ENCODE data around the gene PSMD8.
A peak's percentile ranks its signal among the peaks of the same experiment; 100 is the strongest.
"Not testable (repeated sequence)": the region's sequence is repeated elsewhere in the genome, so short reads cannot be mapped to it uniquely, and the experiment has no call there.

PSMD8 gene

DNA sequence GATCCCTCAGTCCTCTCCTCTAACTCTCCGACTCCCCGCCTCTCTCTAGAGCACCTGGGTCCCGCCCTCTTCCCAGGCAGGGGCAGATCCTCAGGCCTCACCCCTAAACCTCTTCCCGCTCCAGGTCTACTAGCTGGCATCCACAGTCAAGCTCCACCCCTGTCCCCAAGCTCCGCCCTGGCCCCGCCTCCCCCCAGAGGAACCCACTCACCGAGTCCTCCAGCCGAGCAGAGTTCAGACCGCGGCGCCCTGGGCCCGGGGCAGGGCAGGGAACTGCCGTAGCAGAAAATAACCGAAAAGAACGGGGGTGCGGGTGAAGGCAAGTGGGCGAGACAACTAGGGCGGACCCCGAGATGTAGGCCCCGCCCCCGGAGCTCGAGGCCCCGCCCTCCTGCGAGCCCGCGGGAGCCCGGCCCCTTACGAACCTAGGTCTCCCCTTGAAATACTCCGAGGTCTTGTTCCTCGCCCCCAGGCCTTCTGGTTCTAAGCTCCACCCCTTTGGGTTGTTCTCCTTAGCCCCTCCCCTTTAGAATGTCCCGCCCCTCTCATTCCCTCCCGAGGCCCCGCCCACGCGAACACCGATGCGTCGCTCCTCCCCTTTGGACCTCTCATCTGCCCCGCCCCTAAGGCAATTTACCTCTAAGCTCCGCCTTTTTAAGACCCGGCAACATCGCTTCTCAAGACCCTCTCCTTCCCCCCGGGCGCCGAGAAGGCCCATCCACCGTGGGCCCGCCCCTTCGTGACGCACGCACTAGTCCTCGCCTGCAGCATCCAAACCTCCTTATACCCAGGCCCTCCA lies 13.4 kb downstream of the PSMD8 start, which contains the start of gene GGN:
TSS of gene GGN (minus strand) at position 485 of the 799 bp plus-strand sequence. CDS start 773 bp downstream, outside the sequence.
- DNase-seq (ENCODE audit: low read depth), result peak; percentile 97

DNA sequence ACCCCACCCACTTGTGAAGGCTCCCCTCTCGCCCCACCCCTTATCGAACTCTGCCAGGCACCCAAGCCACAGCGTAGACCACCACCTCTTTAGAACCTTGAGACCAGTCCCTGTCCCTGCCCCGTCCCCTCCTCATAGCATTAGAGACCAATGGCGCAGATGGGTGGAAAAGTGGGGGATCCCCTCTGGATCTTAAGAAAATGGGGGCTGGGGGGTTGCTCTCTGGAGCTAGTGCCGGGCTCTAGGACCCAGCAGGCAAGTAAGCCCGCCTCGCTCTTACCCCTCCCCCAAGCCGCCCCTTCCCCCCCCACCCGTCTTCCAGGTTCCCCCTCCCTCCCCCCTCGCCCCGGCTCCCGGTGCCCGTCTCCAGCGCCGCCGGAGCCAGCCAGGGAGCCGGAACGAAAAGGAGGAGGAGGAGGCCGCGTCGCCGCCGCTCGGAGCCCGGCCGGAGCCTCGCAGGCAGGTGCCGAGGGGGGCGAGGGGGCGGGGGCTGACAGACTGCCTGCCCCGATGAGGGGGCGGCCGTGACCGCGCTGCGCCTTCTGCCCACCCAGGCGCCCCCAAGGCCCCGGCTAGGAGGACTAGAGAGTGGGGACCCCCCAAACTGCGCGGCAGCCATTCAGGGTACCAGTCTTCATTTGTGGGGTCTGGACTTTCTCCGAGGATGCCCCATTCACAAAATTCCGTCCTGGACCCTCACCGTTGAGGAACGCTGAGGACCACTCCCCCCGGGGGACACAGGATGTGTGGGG lies 14.2 kb downstream of the PSMD8 start, which contains the start of gene SPRED3:
TSS of gene SPRED3 (plus strand) at position 349 of the 752 bp plus-strand sequence. CDS start 1,606 bp downstream, outside the sequence.
- DNase-seq (ENCODE audit: low read depth), result no peak

DNA sequence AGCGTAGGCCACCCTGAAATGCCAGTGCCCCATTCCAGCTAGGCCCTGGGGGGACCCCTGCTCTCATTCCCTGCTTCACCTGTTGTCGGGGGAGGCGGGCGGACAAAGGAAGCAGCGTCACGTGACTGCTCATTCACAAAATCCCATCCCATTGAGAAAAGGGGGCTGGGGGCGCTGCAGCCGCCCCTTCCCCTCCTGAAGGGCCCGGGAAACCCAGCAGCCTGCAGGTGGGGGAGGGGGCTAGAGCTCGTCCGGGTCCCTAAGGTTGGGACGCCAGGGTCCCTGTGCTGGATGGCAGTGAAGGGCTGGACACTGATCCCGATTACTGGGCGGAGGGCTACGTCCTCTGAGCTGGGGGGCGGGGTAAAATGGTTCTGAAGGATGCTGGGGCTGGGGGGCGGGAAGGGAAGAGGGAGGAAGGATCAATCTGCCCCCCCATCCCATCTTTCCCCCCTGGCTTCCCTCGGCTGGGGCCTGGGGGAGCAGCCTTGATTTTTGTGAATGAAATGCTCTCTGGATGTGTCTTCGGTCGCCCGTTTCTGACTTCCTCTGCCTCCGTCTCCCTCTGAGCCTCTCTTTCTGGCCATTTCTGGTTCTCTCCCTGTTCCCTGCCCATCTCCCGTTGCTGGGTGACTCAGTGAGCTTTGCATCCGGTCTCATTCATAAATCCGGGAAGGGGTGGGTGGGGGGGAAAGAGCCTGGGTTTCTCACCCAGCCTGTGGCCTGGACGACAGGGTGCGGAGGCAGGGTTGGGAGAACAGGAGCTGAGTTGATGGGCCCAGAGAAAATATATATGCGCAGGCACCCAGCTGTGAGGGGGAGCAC lies 14.9 kb downstream of the PSMD8 start:
- peak; percentile 76 for DNase-seq (ENCODE audit: low read depth)

DNA sequence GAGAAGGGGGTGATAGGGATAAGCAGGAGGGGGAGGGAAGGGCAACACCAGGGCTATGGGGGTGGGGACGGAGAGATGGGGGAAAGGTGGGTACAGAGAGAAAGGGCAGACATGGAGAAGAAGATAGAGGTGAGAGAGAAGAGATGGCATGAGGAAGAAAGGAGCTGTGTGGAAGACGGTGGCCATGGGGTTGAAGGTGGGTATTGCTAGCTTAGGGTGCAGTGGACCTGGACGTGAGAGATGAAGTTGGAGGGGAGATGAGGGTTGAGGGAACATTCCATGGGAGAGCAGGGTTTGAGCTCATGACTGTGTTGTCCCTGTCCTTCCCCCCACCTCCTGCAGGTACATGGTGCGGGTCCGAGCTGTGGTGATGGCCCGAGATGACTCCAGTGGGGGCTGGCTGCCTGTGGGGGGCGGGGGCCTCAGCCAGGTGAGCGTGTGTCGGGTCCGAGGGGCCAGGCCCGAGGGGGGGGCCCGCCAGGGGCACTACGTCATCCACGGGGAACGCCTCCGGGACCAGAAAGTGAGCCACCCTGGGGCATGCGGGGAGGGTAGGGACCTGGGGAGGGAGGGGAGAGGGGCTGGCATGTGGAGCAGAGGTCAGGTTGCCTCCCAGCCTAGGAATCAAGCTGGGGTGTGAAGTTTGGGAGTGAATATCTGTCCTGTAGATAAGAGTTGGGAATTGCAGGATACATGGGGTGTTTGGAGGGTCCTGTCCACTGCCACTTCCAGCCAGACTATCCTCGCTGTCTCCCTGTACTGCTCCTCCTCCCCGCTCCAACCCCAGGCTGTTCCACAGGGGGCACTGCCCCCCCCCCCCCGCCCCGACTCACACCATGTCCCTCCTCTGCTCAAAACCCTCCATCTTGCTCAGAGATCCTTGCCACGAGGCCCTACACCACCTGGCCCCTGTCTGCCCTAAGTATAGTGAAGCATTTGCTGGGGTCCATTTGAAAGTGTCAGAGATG lies 15.9 kb downstream of the PSMD8 start:
- DNase-seq (ENCODE audit: low read depth), result no peak

DNA sequence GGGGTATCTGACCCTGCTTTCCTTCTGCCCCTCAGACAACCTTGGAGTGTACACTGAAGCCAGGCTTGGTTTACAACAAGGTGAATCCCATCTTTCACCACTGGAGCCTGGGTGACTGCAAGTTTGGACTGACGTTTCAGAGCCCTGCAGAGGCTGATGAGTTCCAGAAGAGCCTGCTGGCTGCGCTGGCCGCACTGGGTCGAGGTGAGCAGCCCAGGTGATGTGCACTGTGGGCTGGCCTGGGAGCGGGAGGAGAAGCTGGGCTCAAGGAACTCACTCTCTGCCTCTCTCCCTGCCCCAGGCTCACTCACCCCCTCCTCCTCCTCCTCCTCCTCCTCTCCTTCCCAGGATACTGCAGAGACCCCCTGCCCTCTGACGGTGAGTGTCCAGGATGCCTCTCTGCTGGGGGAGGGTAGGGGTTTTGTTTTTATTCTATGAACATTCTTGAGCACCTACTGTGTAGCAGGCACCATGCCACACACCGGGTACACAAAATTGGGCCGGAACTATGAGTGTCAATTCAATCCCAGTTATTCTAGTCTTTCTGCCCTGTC lies 17.6 kb downstream of the PSMD8 start:
- no peak for DNase-seq (ENCODE audit: low read depth)

DNA sequence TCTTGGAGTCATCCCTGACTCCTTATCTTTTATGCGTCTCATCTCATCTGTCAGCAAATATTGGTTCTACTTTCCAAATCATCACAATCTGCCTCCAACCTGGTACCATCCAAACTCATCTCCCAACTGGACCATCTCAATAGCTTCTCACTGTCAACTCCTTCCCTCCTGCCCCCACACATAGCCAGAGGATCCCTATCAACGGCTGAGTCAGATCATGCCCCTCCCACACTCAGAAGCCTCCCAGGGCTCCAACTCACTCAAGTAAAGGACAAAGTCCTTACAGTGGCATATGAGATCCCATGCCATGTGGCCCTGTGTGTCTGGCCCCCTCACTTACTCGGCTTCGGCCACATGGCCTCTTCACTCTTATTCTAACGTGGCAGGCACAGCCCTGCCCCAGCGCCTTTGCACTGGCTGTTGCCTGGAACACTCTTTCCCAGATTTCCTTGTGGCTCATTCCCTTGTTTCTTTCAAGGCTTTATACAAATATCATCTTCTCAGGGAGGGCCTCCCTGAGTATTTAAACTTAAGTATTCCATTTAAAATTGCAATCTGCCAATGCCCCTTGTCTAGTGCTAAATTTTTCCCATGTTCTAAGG lies 18.4 kb downstream of the PSMD8 start:
- DNase-seq (ENCODE audit: low read depth), result no peak

DNA sequence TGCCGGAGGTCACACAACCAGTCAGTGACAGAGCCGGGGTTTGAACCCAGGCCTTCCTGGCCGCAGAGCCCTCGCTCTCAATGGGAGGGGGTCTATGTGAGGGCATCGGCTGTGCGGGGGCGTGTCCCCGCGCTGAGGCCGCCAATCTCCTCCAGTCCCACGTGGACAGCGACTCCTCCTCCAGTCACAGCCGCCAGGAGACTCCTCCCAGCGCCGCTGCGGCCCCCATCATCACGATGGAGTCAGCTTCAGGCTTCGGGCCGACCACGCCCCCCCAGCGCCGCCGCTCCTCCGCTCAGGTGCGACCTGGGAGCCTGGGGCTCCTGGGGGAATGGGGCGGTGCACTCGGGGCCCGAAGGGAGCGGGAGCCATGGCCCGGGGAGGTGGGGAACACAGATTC lies 20.1 kb downstream of the PSMD8 start:
- no peak for DNase-seq (ENCODE audit: low read depth)

DNA sequence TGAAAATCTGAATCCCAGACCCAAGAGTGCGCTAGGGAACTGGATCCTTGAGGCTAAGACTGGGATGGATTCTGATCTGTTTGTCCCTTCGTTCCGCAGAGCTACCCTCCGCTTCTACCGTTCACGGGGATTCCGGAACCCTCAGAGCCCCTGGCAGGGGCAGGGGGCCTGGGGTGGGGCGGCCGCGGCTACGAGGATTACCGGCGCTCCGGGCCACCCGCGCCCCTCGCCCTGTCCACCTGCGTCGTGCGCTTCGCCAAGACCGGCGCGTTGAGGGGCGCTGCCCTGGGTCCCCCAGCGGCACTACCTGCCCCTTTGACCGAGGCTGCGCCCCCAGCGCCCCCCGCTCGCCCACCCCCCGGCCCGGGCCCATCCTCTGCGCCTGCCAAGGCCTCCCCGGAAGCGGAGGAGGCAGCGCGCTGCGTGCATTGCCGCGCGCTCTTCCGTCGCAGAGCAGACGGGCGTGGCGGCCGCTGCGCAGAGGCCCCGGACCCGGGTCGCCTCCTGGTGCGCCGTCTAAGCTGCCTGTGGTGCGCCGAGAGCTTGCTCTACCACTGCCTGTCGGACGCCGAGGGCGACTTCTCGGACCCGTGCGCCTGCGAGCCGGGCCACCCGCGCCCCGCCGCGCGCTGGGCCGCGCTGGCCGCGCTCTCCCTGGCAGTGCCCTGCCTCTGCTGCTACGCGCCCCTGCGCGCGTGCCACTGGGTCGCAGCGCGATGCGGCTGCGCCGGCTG lies 21.2 kb downstream of the PSMD8 start:
- no peak for DNase-seq (ENCODE audit: low read depth)

DNA sequence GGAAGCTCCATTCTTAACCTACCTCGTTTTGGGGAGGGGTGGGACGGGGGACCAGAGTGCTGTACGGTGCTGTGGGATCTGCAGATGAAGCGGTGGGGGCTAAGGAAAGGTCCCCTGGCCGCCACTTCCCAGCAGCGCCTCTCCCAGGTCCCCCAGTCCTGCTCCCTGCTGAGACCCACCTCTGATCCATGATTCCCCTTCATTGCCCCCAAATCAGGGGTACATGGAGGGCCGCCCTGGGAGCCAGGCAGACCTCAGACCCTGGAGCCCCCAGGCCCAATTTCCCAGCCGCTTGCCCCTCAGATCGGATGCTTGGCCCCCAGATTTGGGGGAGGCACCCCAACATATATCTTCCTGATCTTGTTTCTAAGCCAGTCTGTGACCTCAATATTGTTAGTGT lies 24.7 kb downstream of the PSMD8 start:
- DNase-seq (ENCODE audit: low read depth), result no peak

DNA sequence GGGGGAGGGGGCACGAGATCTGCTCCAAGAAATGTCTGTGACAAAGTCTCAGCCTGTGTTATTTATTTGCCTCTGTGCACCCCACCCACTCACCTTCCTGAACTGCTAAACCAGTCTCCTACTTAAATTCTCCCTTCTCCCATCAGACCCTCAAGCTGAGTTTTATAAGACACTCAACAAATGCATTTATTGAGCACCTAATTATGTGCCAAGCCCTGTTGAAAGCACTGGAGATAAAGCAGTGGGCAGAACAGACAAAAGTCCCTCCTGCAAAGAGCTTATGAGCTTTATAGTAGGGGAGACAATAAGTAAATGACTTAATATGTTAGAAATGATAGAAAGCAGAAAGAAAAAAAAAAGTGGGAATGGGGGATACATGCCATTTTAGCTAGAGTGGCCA lies 25.2 kb downstream of the PSMD8 start:
- DNase-seq (ENCODE audit: low read depth), result no peak

DNA sequence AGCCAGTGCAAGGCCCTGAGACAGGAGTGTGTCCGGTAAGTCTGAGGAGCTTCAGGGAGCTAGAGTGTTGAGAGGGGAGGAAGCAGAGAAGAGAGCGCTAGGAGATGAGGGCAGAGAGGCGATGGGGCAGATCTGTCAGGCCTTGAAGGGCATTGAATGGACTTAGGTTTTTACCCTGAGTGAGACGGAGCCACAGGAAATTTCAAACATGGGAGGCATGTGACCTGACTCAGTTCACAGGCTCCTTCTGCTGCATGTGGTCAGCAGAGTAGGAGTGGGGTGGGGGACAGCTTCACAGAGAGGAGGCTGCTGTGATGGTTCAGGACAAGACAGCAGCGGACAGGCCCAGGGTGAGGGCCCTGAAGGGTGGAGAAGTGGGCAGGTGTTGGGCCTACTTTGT lies 26.0 kb downstream of the PSMD8 start:
- DNase-seq (ENCODE audit: low read depth), result no peak

DNA sequence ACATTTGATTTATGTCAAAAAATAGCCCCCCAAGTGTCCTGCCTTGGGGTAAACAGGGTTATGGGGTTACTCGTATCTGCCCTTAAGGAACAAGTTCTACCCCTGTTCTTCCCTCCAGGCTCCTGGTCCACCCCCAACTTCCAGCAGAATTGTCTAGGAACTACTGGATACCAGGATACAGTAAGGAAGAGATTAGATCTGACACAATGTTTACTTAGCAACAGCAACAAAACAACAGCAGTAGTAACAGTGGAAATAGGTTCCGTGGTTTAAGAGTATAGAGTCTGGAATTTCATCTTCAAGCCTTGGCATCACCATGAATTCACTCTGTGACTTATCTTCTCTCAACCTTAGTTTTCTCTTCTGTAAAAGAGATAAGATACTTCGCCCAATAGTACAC lies 26.8 kb downstream of the PSMD8 start:
- no peak for DNase-seq (ENCODE audit: low read depth)

DNA sequence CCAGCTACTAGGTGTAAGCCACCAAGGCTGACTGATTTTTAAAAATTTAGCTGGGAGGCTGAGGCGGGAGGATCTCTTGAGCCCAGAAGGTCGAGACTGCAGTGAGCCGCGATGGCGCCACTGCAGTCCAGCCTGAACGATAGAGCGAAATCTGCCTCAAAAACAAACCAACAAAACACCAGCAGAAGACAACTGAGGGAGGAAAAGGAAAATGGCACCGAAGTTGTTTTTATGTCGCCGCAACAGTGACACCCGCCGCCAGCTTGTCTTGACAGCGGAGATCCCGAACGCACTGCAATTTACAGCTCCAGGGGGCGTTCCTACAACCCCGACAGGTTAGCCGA lies 28.2 kb downstream of the PSMD8 start:
- no peak for DNase-seq (ENCODE audit: low read depth)

DNA sequence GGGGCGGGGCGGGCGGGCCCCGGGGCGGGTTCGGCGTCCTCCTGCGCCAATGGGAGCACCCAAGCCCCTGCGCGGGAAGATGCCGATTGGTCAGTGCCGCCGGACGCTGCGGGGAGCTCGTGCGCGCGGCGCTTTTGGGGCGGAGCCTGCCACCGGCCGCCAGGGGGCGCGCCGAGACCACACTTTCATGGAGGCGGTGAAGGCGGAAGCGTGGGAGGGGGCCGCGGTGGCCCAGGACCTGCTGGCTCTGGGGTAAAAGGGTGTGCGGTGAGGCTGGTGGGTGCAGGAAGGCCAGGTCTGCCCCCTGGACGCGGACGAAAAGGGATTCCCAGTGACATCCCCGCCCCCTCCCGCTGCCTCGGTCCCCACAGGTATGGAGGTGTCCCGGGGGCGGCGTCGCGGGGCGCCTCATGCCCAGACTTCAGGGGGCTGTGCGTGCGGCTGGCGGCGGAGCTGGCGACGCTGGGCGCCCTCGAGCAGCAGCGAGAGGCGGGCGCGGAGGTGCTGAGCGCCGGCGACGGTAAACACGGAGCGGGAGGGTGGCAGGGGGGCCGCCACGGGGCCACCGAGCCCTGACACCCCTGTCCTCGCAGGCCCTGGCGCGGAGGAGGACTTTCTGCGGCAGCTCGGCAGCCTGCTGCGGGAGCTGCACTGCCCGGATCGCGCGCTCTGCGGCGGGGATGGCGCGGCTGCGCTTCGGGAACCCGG lies 28.8 kb downstream of the PSMD8 start, which contains the start of gene FAM98C:
TSS of gene FAM98C (plus strand) at position 127 of the 708 bp plus-strand sequence. CDS start at position 188, 61 bp downstream.
- DNase-seq (ENCODE audit: low read depth), result peak; percentile 93

DNA sequence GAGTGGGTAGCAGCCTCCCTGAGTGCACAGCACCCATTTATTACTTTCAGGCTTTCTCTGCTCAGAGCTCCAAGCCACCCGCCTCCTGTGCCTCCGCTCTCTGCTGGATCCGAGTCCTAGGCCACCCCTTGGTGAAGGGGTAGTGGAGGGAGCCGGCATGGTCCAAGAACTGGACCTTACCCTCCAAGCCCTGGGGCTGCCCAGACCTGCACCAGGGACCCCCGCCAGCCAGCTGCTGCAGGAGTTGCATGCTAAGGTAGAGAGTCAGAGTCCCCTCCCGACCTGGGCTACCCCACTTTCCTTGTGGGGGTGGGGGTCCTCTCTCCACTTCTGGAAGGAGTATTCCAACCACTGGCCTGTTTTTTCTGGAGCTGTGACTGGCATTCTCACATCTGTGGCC lies 30.5 kb downstream of the PSMD8 start:
- no peak for DNase-seq (ENCODE audit: low read depth)

DNA sequence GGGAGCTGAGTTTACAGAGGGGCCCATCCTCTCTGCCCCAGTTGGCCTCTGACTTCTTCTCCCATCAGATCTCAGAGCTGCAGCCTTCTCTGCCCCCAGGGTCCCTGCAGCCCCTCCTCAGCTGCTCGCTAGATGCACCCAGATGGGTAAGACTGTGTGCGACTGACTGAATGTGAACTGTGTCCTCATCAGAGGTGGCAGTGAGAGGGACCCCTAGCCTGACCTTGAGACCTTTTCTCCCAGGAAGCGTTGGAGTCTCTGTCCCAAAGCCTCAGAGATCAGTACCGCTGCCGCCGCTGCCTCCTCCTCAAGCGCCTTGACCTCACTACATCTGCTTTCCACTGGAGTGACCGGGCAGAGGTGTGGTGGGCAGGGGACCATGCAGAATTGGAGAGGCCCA lies 30.9 kb downstream of the PSMD8 start:
- no peak for DNase-seq (ENCODE audit: low read depth)

DNA sequence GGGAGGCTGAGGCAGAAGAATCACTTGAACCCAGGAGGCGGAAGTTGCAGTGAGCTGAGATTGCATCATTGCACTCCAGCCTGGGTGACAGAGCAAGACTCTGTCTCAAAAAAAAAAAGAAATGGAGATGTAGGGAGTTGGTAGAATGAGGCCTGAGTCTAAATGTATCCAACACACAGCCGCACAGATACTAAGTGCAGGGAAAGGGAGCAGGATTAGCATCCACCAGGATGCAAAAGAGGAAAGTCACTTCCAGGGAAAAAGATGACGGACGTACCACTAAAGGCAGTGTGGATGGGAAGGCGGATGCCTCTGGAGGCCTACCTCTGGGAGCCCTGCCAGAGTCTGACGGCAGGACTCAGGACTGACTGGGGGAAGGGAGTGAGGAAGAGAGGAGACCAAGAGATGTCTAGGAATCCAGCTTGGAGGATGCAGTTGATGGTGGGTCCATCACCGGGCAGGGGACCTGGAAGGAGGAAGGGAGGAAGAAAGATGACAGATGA lies 35.3 kb downstream of the PSMD8 start:
- no peak for DNase-seq (ENCODE audit: low read depth)

DNA sequence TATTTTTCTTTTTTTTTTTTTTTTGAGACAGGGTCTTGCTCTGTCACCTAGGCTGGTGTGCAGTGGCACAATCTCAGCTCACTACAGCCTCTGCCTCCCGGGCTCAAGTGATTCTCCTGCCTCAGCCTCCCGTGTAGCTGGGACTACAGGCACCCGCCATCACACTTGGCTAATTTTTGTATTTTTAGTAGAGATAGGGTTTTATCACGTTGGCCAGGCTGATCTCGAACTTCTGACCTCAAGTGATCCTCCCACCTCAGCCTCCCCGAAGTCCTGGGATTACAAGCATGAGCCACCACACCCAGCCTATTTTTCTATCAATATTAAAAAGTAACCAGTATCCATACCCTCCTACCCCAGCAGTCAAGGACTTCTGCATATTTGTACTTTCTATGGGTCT lies 36.0 kb downstream of the PSMD8 start:
- not testable (repeated sequence) for DNase-seq (ENCODE audit: low read depth)
